ENCODE results near the gene SHLD1.

SHLD1 gene

GRCh38 chr20:5899444-5899843 is 149.2 kb downstream of the SHLD1 start:
- no peak for DNase-seq

- DNase-seq = no peak
Observed at GRCh38 chr20:5900908-5901307, 150.7 kb downstream of the SHLD1 start.

GRCh38 chr20:5908981-5909380 is 158.8 kb downstream of the SHLD1 start:
- DNase-seq = no peak

- DNase-seq = no peak
Observed at GRCh38 chr20:5910186-5910585, 160.0 kb downstream of the SHLD1 start.

GRCh38 chr20:5913166-5913565 is 163.0 kb downstream of the SHLD1 start:
- no peak for DNase-seq

All from inflammatory macrophage treated with lipopolysaccharide for 1 hour (primary cell).